GDM1 (cell line): Measurements from ENCODE around the gene PRSS38.

Experiments
- DNase-seq: peaks from one replicate; lab custom pipeline; 2025; lab: John Stamatoyannopoulos, UW

The PRSS38 gene

DNA sequence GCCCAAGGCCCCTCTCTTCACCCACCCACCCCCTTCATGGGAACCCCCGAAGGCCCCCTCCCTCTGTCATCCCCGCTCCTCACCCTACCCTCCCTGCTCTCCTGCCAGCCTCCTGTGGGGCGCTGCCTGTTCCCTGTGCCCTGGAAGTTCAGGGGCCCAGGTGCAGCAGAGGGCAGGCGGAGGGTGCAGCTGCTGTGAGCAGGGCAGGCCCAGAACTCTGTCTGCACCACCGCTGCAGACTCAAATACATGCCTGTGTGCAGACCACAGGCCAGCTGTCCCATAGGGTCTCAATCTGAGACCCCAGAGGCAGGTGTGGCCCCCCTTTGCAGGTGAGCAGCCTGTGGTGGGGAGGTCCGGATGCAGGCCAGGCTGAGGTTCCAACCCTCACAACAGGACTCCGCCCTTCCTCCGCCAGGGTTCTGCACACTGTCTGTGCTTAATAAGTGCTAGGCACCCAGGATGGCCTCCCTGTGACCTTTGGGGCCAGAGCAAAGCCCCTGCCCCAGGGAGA lies 69.7 kb downstream of the PRSS38 start:
- DNase-seq: no peak

DNA sequence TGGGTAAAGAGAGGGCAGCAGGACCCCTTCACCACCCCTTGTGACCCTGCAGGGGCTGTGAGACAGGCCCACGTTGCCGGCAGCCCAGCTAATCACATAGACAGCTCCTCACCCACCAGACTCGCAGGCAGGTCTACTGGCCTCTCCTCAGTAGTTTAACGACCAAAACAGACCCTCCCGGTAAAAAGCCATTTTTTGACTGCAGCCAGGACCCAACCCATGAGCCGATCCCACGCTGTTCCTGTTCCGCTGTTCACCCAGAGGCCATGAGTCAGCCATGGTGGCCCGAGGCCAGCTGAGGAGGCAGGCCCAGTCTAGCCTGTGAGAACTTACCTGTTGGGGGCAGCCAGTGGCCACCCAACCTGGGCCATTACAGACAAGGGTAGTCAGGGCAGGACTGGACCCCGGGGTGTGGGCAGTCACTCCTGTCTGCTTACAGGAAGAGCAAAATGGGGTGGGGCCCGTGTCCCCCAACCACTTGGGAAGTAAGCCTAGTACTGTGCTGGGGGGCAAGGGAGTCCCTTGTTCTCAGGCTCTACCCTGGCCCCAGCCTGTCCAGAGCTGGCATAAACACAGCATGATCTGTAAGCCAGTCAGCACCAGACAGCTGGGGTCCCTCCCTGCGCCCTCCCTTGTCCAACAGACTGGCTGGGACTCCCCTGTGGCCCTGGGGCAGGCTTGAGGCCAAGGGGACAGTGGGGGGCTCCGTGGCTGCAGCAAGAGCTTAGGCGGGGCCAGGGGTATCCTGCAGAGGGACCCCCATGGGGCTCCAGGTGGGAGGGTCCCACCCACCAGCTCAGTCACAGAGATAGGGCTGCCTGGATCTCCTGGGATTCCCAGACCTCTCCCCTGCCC lies 70.4 kb downstream of the PRSS38 start:
- DNase-seq: no peak

DNA sequence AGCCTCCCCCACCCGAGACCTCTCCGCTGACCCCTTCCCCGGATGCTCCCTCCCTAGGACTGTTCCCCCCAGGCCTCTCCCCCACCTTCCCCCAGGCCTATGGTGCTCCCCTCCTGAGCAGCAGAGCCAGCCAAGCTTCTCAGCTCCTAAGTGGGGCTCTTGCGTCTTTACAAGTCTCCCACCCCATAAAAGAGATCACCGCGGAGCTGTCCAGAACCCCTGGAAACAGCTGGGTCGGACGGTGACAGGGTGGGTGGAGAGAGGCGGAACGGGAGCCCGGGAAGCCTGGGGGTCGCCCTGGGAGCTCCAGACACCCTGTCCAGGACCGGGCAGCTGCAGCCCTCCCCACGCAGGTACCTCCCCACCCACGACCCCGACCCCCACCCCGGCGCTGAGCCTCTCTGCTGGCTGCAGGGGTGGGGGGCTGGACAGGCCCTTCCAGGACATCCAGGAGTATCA lies 71.1 kb downstream of the PRSS38 start:
- DNase-seq: no peak

DNA sequence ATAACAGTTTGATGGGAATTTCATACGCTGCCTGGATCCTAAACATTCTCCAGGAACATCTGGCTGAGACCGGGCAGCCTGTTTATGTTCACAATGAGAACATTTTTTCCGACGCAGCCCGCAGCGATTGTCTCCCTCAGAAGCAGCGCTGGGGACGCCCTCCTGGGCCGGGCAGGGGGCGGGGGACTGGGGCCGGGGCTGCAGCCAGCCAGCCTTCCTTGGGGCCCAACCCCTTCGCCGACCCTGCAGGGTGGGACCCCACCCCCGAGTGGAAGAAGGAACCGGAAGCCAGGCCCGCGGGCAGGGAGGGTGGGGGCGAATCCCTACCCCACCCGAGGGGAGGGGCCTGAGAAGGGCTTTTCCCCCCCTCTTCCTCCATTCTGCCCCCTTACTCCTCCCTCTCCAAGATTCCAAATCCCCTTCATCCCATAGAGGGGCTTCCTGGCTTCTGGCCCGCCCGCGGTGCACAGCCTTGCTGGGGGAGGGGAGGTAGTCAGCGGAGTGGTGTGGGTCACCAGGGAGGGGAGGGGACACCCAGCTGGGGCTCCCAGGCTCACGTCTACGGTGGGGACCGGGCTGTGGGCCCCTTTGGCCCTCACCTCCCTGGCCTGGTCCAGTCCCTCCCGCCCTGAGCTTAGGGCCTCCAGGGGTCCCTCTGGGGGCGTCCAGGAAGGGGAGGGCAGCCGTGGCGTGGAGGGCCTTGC lies 71.7 kb downstream of the PRSS38 start:
- no peak for DNase-seq

DNA sequence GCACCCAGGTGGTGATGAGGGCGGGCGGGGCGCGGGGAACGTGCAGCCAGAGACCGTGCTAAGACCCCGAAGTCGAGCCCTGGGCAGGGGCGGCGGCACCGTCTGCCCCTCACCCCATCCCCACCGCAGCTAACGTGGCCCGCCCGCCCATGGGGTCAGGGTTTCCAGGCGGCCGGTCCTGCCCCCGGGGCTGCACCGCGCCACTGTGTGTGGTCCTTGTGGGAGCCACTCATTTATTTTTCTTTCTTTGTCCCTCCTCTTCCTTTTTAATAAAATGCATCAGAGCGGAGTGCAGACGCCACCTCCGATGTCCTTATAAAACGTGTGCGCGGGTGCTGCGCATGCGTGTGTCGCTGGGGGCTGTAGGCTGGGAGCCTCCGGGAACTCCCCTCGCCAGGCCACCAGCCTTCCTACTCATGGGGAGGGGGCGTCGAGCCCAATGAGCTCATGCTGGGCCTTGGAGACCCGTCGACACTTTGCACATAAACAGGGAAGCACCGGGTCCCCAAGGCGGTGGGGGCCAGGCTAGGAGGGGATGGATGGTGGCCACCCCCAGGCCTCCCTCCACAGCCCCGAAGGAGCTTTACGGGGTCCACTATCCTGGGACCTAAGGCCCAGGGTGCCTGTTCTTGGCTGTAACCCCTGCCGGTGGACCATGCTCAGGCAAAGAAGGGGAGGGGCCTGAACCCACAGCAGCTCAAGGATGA lies 72.4 kb downstream of the PRSS38 start:
- no peak for DNase-seq

DNA sequence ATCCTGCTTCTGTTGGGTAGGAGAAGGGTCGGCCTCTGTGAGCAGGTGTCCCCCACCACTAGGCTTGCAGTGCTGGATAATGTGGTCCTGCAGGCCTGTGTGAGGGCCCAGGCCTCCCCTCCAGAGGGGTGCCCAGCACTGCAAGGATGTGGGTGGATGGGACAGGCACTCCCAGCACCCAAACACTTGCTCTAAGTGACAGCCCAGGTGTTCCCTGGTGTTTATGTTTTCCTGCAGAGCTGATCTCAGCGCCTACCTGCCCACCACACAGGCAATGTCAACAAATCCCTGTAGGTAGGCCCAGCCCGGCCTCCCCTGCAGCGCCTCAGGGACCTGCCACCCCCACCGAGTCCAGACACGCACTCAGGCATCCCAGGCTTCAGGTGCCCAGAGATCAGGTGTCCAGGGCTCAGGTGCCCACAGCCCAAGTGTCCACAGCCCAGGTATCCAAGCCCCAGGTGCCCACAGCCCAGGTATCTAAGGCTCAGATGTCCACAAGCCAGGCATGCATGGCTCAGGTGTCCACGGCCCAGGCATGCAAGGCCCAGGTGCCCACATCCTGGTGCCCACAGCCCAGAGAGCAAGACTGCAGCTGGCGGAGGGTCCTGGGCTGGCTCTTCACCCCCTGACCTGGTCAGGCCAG lies 73.0 kb downstream of the PRSS38 start:
- DNase-seq: no peak

DNA sequence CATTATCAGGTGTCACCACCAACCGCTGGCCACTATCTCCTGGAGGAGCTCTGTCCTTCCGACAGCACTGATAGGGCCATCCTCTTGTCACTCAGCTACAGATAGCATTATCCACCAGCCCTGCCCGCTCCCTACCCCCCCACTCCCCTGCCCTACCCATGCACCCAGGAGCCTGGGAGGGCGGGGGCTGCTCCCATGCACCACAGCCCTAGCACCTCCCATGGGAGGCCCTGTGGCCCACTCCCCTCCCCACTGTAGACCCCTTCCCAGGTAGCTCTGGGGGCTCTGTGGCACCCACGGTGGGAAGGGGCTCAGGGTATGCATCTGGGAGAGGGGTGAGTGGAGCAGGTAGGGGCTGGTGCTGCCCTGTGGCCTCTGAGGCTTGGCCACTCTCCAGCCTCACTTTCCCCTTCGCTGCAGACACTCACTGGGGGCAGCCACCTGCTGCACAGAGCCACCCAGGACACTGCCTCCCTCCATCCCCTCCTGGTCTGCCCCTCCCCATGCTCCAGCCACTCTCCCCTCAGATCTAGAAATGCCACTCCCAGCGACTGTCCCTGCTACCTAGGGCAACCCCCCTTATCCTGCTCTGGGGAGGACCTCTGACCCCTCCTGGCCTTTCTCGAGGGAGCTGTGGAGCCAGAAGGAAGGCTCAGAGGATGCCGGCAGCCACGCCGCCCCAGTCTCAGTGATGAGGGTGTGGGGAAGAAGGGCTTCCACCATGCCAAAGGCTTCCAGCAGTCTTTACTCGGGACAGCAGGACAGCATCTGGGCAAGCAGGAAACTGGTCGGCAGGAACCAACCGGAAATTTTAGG lies 73.8 kb downstream of the PRSS38 start:
- DNase-seq: no peak

DNA sequence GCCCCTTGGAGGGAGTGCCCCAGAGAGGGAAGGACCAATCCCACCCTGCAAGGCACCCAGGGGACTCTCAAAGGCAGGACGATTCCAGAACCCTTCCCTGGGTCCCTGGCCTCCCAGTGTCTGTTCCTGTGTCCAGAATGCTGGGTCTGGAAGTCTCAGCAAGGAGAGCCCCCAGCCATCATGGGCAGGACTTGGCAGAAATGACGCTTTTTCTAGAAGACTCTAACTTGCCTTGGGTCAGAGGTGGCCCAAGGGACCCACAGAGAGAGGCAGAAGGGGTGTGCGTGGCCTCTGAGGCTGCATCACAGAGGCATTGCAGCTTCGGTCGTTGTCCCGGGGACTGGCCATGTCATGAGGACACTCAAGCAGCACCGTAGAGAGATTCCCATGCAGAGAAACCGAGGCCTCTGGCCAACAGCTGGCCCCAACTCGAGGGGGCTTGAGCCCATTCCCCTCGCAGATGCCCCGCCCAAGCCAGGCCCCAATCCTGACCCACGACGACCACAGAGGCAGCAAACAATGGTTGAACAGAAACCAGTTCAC lies 74.5 kb downstream of the PRSS38 start:
- DNase-seq: no peak

DNA sequence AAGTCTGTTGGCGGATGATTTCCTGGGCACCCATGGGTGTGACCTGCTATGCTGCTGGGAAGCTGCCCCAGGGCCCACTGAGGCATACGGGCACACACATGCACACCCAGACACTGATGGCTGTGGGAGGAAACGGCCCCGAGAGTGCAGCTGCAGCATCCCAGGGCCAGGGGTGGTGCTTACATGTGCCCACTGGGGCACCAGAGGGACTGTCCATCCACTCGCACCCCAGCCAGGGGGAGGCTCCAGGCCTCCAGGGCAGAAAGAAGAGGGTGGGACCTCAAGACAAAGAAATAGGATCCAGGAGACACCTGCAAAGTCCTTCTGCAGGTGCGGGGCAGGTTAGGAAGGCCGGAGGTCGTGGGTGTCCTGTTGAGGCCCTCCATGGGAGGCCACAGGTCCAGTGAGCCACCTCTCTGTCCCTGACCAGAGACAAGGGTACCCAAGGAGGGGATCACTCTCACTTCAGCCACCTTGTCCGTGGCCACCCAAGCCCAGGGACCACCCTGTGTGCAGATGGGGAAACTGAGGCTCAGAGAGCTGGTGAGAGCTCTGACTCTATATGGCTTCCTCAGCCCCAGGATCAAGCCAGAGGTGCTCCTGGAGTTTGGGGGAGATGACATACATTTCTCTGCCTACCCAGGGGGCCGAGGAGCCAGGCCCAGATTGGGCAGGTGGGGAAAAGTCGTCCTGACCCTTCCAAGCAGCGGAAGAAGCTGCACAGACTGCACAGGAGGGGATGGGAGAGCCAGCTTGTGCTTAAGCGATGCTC lies 75.2 kb downstream of the PRSS38 start:
- no peak for DNase-seq

DNA sequence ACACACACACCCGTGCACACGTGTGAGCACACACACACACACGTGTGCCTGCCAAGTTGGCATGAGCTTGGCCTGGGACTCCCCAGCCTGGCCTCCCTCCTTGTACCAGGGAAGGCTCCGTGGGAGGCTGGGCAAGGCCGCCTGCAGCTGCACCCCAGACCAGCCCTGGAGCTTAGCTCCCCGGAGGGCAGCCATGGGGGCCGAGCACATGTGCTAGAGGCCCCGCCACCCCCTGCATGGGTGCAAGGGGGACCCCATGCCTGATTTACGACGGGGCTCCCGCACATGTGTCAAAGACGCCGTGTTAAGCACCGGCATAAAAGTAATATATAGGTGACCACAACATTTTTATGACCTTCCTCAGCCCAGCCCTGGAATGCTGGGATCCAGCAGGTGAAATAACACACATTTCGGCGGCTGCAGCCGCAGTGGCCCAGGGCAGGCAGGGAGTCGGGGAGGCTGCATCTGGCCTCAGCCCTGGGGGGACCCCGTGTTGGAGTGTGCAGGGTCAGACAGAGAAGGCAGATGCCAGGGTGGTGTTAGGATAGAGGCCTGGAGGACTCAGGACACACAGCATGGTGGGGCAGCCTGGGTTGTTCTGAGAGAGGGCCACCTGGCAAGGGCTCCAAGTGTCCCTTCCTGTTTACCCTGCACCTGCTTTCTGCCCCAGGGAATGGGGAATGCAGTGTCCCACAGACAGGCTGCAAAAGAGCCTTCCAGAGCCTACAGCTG lies 75.9 kb downstream of the PRSS38 start:
- no peak for DNase-seq

DNA sequence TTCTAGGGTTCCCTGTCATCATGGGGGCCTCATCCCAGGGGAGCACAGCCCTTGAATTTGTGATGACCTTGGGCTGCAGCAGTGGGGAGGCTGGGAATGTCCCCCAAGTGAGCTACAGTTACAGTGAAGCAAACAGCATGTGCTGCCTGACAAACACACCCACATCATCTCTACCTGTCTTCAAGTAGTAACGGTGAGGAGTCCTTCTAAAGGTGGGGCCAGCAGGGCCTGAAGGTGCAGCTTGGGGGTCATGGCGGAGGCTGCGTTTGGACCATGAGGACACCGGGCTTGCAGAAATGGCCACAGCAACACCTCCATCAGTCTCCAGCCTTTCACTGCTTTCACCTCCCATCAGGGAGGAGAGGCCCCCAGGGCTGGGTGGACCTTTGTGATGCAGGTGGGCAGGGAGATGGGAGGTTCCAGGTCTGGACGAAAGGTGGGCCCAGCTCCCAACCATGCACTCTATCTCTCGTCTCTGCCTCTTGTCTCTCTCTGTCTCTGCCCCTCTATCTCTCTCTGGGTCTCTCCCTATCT lies 76.5 kb downstream of the PRSS38 start:
- DNase-seq: no peak

DNA sequence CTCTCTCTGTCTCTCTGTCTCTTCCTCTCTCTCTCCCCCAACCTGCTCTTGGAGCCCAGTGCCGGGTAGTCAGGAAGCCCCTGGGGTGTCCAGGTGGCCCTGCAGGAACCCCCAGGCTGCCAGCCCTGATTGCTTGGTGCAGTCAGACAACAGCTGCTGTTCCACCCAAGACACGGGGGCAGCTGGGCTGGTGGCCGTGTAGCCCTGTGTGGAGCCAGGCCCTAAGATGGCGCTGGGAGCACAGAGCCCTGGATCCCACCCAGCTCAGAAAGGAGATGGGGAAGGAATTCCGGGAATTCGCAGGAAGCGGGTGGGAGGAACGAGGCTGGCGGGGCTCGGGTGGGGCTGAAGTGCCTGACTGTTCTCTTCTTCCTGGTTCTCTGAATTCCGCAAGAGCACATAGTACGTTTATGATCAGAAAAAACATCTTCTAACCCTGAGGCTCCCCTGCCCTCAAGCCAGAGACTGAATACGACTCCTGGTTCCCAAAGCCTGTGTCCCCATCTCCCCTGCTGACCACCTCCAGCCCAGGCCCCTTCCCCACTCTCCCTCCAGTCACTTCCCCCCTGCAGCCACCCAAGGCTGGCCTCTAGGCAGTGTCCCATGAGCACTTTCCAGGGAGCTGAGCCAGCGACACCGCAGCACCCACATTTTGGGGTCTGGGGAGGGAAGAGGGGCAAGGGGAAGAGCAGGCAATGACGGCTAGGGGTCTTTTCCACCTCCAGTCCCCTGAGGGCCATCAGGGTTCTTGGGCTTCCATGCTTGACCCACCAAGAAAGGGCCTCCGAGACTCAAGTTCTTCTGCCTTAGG lies 77.2 kb downstream of the PRSS38 start:
- no peak for DNase-seq

DNA sequence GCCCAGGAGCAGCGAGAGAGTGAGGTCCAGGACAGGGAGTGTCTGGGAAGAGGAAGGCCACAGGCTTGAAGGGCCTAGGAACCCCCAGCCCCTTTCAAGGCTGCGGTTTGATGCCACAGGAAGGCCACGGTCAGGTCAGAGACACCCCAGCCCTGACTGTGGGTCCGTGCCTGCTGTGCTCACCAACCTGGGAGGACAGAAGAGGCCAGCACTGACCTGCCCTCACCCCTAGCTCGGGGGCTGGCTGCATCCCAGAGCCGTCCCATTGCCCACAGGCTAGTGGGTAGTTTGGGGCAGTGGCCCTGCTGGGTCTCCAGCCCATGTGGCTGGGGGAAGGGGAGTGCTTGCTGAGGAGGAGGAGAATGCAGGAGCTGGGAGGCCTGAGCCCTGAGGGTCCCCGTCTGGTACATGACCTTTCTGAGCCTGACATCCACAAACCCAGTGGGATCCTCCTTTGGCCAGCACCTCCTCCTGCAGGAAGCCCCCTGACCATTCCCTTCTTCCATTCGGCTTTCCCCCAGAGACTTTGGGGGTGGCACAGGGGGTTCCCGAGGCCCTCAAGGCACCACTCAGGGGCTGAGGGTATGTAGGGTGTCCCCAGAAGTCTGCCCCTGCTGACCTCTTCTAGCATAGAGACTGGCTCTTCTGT lies 77.9 kb downstream of the PRSS38 start:
- DNase-seq: no peak

DNA sequence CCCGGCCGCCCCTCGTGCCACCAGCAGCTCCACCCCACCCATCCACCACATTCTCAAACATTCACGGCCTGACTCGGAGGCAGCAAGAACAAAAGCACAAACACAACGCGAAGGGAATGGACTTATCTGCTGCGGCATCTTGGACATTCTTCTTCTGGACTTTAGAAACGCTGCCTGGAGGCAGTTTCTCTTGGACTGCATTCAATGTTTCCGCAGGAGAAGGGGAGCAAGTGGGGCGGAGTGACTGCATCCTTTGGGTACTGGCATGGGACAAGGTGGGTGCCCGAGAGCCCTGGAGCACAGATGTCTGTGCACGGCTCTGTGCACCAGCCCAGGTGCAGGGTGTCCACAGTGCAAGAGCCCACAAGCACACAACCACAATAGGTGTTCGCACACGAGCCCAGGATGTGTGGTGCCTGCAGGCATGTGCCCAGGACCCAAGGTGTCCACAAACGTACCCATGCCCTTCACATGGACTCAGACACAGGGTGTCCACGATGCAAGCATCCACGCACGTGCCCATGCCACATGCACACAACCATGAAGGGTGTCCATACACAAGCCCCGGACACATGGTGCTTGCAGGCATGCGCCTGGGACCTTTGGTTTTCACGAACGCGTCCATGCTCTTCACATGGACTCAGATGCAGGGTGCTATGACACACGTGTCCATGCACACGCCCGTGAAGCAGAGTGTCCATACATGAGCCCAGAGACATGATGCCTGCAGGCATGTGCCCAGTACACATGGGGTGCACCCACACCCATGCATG lies 78.7 kb downstream of the PRSS38 start:
- DNase-seq: no peak

DNA sequence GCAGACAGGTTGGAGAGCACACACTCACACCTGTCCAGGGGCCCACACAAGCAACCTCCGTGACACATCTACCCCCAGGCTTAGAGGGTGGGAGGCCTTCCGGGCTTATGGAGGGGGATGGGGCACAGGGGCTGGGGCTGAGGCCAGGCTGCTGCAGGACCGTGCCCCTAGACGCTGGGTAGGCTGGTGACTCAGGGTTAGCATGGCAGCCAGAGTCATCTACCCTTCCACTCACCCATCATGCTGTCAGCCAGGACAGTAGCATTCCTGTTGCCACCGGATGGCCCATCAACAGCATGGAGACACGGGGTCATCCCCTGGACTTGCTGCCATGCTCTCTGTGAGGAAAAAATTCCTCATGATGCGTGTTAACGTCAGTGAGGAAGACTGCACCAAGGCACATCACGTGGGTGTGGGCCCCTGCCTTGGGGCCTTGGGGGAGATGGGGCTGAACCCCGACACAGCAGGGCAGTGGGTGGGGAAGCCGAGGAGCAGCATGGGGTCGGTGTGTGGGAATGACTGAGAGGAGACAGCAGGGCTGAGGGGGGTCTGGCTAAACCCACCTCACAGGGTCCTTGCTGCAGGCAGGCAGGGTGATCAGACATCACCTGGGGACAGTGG lies 79.5 kb downstream of the PRSS38 start:
- DNase-seq: no peak
